ENCODE results near the gene TP53BP1. TPM values are rescaled to one million over a fixed set of nuclear protein-coding genes. Genes with fewer than 3 reads are reported as not detected.
"Not testable (repeated sequence)": the region's sequence is repeated elsewhere in the genome, so short reads cannot be mapped to it uniquely, and the experiment has no call there.

TP53BP1 gene
- 30.6 TPM for total RNA-seq

GRCh38 chr15:43492673-43493601 is at the start of gene TP53BP1:
TSS of gene TP53BP1 (minus strand) at chr15:43493156. CDS start at chr15:43493043, 113 bp downstream.
- H3K4me3 ChIP-seq (ENCODE audit: low read length): peak within 1 kb of the TSS; percentile 72
- H3K27me3 ChIP-seq (ENCODE audit: insufficient read depth, low read length): no peaks in the 10 kb centered on the region
- peaks cover 11% of the 10 kb centered on the region for H3K4me1 ChIP-seq (ENCODE audit: insufficient read depth, low read length)
- no peaks in the 10 kb centered on the region for H3K9me3 ChIP-seq (ENCODE audit: low read depth, low read length)

- H3K4me3 ChIP-seq (ENCODE audit: low read length): no peak overlapping the region
- no peaks in the 10 kb centered on the region for H3K27me3 ChIP-seq (ENCODE audit: insufficient read depth, low read length)
- no peaks in the 10 kb centered on the region for H3K4me1 ChIP-seq (ENCODE audit: insufficient read depth, low read length)
- no peaks in the 10 kb centered on the region for H3K9me3 ChIP-seq (ENCODE audit: low read depth, low read length)
Measured at GRCh38 chr15:43541785-43542184, 48.8 kb upstream of the TP53BP1 start.

DNA sequence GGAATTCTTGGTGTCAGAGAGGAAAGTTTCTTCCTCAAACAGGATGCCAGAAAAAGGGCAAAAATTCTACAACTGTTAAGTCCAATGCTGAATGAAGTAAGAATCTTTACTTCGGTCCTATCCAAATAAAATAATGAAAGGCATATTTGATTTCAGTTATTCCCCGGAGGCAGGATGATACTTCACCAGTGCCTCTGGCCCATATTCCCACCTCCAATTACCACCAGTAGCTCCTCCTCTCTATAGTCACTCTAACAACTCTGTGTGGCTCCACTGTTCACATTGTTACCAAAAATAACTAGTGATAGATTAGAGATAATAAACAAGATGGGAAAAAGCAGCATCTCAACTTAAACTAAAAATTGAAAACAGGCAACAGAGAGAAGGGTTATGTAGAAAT is 45.1 kb upstream of the TP53BP1 start:
- Histone ChIP-seq H3K9me3 (ENCODE audit: low read depth, low read length) (no peaks in the 10 kb centered on the region), H3K27me3 (ENCODE audit: insufficient read depth, low read length) (no peaks in the 10 kb centered on the region), H3K4me1 (ENCODE audit: insufficient read depth, low read length) (no peaks in the 10 kb centered on the region), H3K4me3 (ENCODE audit: low read length) (no peak overlapping the region)

DNA sequence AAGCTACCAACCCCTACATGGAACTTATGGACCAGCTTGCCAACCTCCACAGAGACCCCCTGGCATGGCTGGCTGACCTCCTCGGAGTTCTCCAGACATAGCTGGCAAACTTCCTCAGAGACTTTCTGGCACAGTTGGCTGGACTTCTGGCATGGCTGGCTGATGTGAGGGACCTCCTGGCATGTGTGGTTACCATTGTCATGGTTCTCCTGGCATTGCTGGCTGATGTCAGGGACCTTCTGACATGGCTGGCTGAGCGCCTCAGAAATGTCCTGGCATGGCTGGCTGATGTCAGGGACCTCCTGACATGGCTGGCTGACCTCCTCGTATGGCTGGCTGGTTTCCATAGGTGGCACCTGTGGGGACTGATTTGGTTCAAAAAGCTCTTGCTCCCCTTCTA is 41.9 kb upstream of the TP53BP1 start:
- no peaks in the 10 kb centered on the region for H3K4me1 ChIP-seq (ENCODE audit: insufficient read depth, low read length)
- no peak overlapping the region for H3K4me3 ChIP-seq (ENCODE audit: low read length)
- no peaks in the 10 kb centered on the region for H3K9me3 ChIP-seq (ENCODE audit: low read depth, low read length)
- no peaks in the 10 kb centered on the region for H3K27me3 ChIP-seq (ENCODE audit: insufficient read depth, low read length)

DNA sequence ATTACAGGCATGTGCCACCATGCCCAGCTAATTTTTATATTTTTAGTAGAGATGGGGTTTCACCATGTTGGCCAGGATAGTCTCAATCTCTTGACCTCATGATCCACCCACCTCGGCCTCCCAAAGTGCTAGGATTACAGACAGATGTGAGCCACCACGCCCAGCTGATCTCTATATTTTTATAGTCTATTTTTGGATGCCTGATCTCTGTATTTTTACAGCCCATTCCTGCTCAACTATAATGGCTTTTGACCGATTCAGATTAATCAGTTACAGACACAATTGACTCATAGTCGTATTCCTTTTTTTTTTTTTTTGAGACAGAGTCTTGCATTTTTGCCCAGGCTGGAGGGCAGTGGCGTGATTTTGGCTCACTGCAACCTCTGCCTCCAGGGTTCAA is 39.9 kb upstream of the TP53BP1 start:
- H3K4me3 ChIP-seq (ENCODE audit: low read length); H3K27me3 ChIP-seq (ENCODE audit: insufficient read depth, low read length); H3K9me3 ChIP-seq (ENCODE audit: low read depth, low read length); H3K4me1 ChIP-seq (ENCODE audit: insufficient read depth, low read length): not testable (repeated sequence)

- no peaks in the 10 kb centered on the region for H3K4me1 ChIP-seq (ENCODE audit: insufficient read depth, low read length)
- no peaks in the 10 kb centered on the region for H3K9me3 ChIP-seq (ENCODE audit: low read depth, low read length)
- no peaks in the 10 kb centered on the region for H3K27me3 ChIP-seq (ENCODE audit: insufficient read depth, low read length)
- H3K4me3 ChIP-seq (ENCODE audit: low read length): no peak overlapping the region
Measured at GRCh38 chr15:43531018-43531670, 38.2 kb upstream of the TP53BP1 start.

GRCh38 chr15:43529587-43530345 is 36.8 kb upstream of the TP53BP1 start:
- Histone ChIP-seq H3K4me1 (ENCODE audit: insufficient read depth, low read length) (no peaks in the 10 kb centered on the region), H3K9me3 (ENCODE audit: low read depth, low read length) (no peaks in the 10 kb centered on the region), H3K4me3 (ENCODE audit: low read length) (no peak overlapping the region), H3K27me3 (ENCODE audit: insufficient read depth, low read length) (no peaks in the 10 kb centered on the region)

GRCh38 chr15:43529141-43529540 is 36.2 kb upstream of the TP53BP1 start:
- H3K27me3 ChIP-seq (ENCODE audit: insufficient read depth, low read length): no peaks in the 10 kb centered on the region
- H3K4me1 ChIP-seq (ENCODE audit: insufficient read depth, low read length): no peaks in the 10 kb centered on the region
- no peak overlapping the region for H3K4me3 ChIP-seq (ENCODE audit: low read length)
- H3K9me3 ChIP-seq (ENCODE audit: low read depth, low read length): no peaks in the 10 kb centered on the region

- H3K27me3 ChIP-seq (ENCODE audit: insufficient read depth, low read length): no peaks in the 10 kb centered on the region
- H3K9me3 ChIP-seq (ENCODE audit: low read depth, low read length): no peaks in the 10 kb centered on the region
- H3K4me3 ChIP-seq (ENCODE audit: low read length): no peak overlapping the region
- no peaks in the 10 kb centered on the region for H3K4me1 ChIP-seq (ENCODE audit: insufficient read depth, low read length)
Measured at GRCh38 chr15:43528542-43529007, 35.6 kb upstream of the TP53BP1 start.

- H3K4me1 ChIP-seq (ENCODE audit: insufficient read depth, low read length): no peaks in the 10 kb centered on the region
- no peak overlapping the region for H3K4me3 ChIP-seq (ENCODE audit: low read length)
Measured at GRCh38 chr15:43527802-43528541, 35.0 kb upstream of the TP53BP1 start.

DNA sequence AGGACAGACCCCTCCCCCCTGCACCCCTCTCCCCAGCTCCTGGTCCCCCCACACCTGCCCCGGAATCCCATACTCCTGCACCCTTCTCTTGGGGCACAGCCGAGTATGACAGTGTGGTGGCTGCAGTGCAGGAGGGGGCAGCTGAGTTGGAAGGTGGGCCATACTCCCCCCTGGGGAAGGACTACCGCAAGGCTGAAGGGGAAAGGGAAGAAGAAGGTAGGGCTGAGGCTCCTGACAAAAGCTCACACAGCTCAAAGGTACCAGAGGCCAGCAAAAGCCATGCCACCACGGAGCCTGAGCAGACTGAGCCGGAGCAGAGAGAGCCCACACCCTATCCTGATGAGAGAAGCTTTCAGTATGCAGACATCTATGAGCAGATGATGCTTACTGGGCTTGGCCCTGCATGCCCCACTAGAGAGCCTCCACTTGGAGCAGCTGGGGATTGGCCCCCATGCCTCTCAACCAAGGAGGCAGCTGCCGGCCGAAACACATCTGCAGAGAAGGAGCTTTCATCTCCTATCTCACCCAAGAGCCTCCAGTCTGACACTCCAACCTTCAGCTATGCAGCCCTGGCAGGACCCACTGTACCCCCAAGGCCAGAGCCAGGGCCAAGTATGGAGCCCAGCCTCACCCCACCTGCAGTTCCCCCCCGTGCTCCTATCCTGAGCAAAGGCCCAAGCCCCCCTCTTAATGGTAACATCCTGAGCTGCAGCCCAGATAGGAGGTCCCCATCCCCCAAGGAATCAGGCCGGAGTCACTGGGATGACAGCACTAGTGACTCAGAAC is 34.3 kb upstream of the TP53BP1 start:
- Histone ChIP-seq H3K27me3 (ENCODE audit: insufficient read depth, low read length) (no peaks in the 10 kb centered on the region), H3K4me3 (ENCODE audit: low read length) (no peak overlapping the region), H3K4me1 (ENCODE audit: insufficient read depth, low read length) (no peaks in the 10 kb centered on the region), H3K9me3 (ENCODE audit: low read depth, low read length) (no peaks in the 10 kb centered on the region)

More at GRCh38 chr15:43527802-43528541, 35.0 kb upstream of the TP53BP1 start:
- Histone ChIP-seq H3K27me3 (ENCODE audit: insufficient read depth, low read length) (no peaks in the 10 kb centered on the region), H3K9me3 (ENCODE audit: low read depth, low read length) (no peaks in the 10 kb centered on the region)

DNA sequence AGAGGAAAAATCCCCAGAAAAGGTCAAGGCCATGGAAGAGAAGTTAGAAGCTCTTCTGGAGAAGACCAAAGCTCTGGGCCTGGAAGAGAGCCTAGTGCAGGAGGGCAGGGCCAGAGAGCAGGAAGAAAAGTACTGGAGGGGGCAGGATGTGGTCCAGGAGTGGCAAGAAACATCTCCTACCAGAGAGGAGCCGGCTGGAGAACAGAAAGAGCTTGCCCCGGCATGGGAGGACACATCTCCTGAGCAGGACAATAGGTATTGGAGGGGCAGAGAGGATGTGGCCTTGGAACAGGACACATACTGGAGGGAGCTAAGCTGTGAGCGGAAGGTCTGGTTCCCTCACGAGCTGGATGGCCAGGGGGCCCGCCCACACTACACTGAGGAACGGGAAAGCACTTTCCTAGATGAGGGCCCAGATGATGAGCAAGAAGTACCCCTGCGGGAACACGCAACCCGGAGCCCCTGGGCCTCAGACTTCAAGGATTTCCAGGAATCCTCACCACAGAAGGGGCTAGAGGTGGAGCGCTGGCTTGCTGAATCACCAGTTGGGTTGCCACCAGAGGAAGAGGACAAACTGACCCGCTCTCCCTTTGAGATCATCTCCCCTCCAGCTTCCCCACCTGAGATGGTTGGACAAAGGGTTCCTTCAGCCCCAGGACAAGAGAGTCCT is 33.4 kb upstream of the TP53BP1 start:
- Histone ChIP-seq H3K9me3 (ENCODE audit: low read depth, low read length) (no peaks in the 10 kb centered on the region), H3K4me3 (ENCODE audit: low read length) (no peak overlapping the region), H3K27me3 (ENCODE audit: insufficient read depth, low read length) (no peaks in the 10 kb centered on the region), H3K4me1 (ENCODE audit: insufficient read depth, low read length) (no peaks in the 10 kb centered on the region)

DNA sequence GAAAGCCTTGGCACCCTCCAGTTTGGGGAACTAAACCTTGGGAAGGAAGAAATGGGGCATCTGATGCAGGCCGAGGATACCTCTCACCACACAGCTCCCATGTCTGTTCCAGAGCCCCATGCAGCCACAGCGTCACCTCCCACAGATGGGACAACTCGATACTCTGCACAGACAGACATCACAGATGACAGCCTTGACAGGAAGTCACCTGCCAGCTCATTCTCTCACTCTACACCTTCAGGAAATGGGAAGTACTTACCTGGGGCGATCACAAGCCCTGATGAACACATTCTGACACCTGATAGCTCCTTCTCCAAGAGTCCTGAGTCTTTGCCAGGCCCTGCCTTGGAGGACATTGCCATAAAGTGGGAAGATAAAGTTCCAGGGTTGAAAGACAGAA is 32.2 kb upstream of the TP53BP1 start:
- no peaks in the 10 kb centered on the region for H3K9me3 ChIP-seq (ENCODE audit: low read depth, low read length)
- no peaks in the 10 kb centered on the region for H3K27me3 ChIP-seq (ENCODE audit: insufficient read depth, low read length)
- no peak overlapping the region for H3K4me3 ChIP-seq (ENCODE audit: low read length)
- no peaks in the 10 kb centered on the region for H3K4me1 ChIP-seq (ENCODE audit: insufficient read depth, low read length)
